ENCODE data around the gene HIF1AN.

Gene HIF1AN

DNA sequence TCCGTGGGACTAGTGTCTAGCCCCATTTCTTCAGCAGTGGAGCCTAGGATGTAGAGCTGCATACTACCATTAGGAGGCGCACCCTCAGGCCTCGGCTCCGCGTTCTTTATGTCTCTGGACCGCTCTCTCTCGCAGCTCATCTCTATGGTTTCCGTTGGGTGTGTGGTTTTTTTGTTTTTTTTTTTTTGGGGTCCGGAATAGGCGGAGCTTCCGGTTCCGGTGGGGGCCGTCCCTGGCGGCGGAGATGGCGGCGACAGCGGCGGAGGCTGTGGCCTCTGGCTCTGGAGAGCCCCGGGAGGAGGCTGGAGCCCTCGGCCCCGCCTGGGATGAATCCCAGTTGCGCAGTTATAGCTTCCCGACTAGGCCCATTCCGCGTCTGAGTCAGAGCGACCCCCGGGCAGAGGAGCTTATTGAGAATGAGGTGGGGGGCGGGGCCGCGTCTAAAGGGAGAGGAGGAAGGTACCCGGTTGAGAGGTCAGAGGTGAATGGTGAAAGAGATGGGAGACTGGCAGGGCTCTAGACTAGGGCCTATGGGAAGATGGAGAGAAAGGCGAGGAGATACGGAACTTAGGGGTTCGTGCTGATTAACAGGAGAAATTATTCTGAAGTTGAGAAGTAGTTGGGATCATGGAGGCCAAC lies at the start of gene HIF1AN:
HIF1AN (plus strand) TSS at position 229 of the 639 bp plus-strand sequence; CDS start at position 245, 16 bp downstream.
- TF ChIP-seq, protein P1, sequence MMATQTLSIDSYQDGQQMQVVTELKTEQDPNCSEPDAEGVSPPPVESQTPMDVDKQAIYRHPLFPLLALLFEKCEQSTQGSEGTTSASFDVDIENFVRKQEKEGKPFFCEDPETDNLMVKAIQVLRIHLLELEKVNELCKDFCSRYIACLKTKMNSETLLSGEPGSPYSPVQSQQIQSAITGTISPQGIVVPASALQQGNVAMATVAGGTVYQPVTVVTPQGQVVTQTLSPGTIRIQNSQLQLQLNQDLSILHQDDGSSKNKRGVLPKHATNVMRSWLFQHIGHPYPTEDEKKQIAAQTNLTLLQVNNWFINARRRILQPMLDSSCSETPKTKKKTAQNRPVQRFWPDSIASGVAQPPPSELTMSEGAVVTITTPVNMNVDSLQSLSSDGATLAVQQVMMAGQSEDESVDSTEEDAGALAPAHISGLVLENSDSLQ (IDR thresholded peaks at IDR 0.05) = no peak
- peak; percentile 61; the same call in 1 of the 2 replicates for TF ChIP-seq ELF4 (IDR thresholded peaks at IDR 0.05)
- peak; percentile 100 for TF ChIP-seq ZNF384 (IDR thresholded peaks at IDR 0.05)
- ChIA-PET POLR2A (interaction anchor here (0.7 to 2.3 kb wide), 21 partner anchors 9 to 364 kb away, joined by 3 to 29 read pairs (median 5); partner anchors contain the start of genes PAX2 and SEC31B), CTCF (interaction anchor here (0.6 to 1.4 kb wide), 5 partner anchors 9 to 1380 kb away, joined by 3 to 7 read pairs (median 4); no protein-coding TSS in a partner anchor)
- peak; percentile 95 for DNase-seq (ENCODE audit: extremely low spot score)

DNA sequence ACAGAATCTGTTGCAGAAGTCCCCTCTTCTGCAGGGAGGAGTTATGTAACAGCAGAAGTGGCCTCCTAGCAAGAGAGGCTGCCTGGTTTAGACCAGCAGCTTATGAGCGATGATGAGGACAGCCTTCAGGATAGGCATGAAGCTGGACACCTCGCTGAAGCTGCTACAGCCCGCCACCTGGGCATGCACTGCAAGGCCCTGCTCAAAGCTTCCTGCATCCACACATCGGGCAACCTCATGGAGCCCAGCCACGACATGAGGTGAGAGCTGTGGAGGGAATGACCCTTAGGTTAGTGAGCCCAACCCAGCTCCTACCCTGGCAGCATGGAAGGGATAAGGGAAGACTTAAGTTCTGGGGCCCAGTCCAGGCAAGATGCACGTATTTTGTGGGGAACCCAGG lies 48.2 kb upstream of the HIF1AN start:
- no peak for DNase-seq (ENCODE audit: extremely low spot score)
- POLR2A ChIA-PET = interaction anchor here (0.6 kb wide), 1 partner anchor 142 kb away, joined by 3 read pairs; no protein-coding TSS in a partner anchor
- CTCF ChIA-PET = interaction anchor here (1.0 to 1.6 kb wide), 2 partner anchors 24 to 82 kb away, joined by 3 to 4 read pairs; no protein-coding TSS in a partner anchor
- TF ChIP-seq BHLHE40 (IDR thresholded peaks at IDR 0.05; ENCODE audit: borderline replicate concordance) = no peak
- TF ChIP-seq SP1 (IDR thresholded peaks at IDR 0.05) = no peak
- TF ChIP-seq HDGF (IDR thresholded peaks at IDR 0.05; ENCODE audit: borderline replicate concordance) = no peak
- TF ChIP-seq ZNF384 (IDR thresholded peaks at IDR 0.05) = no peak
- TF ChIP-seq TARDBP (IDR thresholded peaks at IDR 0.05) = no peak
- no peak for TF ChIP-seq ARNT (IDR thresholded peaks at IDR 0.05)
- TF ChIP-seq LEF1 (IDR thresholded peaks at IDR 0.05; ENCODE audit: borderline replicate concordance) = no peak
- TF ChIP-seq FOXM1 (IDR thresholded peaks at IDR 0.05; ENCODE audit: borderline replicate concordance) = no peak
- TF ChIP-seq FOXA1 (IDR thresholded peaks at IDR 0.05) = no peak

DNA sequence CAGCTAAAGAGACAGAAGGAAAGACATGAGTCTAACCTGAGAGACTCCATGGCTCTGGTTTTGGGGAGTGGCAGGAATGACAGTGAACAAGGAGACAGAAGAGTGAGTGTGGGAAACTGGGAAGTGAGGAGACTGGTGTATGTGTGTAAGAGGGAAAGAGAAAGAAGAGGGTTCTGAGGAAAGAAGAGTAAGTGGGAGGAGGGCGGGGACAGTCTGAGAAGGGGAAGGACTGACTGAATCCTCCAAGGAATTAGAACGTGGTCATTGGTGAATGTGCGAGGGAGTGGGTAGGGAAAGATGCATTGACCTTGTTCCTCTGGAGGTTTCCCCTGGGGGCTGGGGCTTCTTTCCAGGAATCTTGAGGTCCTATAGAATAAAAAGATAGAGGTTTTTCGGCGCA lies 46.3 kb upstream of the HIF1AN start:
- no peak for DNase-seq (ENCODE audit: extremely low spot score)
- CTCF ChIA-PET = interaction anchor here (0.6 kb wide), 1 partner anchor 29 kb away, joined by 3 read pairs; no protein-coding TSS in a partner anchor
- POLR2A ChIA-PET = no interaction called here
- no peak for TF ChIP-seq FOXM1 (IDR thresholded peaks at IDR 0.05; ENCODE audit: borderline replicate concordance)
- no peak for TF ChIP-seq BHLHE40 (IDR thresholded peaks at IDR 0.05; ENCODE audit: borderline replicate concordance)
- TF ChIP-seq L3MBTL2 (conservative IDR thresholded peaks at IDR 0.05) = no peak
- TF ChIP-seq TARDBP (IDR thresholded peaks at IDR 0.05) = no peak
- no peak for TF ChIP-seq ZNF384 (IDR thresholded peaks at IDR 0.05)
- no peak for TF ChIP-seq LEF1 (IDR thresholded peaks at IDR 0.05; ENCODE audit: borderline replicate concordance)
- no peak for TF ChIP-seq FOXK2 (IDR thresholded peaks at IDR 0.05)

DNA sequence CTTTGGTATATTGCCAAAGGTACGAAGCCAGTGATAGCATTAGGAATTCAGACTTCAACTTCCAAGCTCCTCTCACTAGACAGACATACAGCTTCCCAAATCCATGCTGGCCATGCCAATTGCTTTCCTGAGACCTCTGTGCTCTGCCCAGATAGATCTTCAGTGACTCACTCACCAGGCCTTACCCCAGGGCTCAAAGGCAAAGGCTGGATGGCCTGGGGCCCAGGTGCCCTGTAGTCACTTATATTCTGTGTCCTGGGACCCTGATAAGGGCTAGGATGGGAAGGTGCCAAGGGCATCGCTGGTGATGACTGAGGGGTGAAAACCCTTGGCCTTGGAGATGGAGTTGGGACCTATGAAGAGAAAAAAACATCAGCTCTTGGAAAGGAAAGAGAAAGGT lies 45.2 kb upstream of the HIF1AN start:
- DNase-seq (ENCODE audit: extremely low spot score) = no peak
- ChIA-PET CTCF (interaction anchor here (0.6 kb wide), 2 partner anchors 58 to 357 kb away, joined by 3 to 4 read pairs; no protein-coding TSS in a partner anchor), POLR2A (no interaction called here)

DNA sequence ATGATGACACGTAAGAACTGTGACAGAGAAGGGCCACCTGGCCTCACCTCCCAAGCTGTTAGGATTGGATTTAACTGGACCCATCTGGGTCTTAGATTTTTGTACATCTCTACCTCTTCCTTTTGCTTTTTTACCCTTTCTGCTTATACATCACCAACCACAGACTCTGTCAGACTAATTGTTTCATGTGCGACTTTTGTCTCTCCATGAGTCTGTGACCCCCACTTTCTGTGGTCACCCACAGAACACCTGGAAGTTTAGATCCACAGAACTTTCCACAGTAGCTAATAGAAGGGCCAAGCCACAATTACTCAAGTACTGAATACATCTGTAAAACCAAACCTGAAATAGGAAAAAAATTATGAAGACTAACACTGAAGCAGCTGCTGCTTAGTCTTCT lies 39.2 kb upstream of the HIF1AN start:
- ChIA-PET CTCF (no interaction called here), POLR2A (no interaction called here)
- TF ChIP-seq FOXK2 (IDR thresholded peaks at IDR 0.05) (no peak), SP1 (IDR thresholded peaks at IDR 0.05) (no peak), CTBP1 (IDR thresholded peaks at IDR 0.05; ENCODE audit: borderline replicate concordance) (no peak), ARNT (IDR thresholded peaks at IDR 0.05) (no peak), FOXM1 (IDR thresholded peaks at IDR 0.05; ENCODE audit: borderline replicate concordance) (no peak)
- DNase-seq (ENCODE audit: extremely low spot score) = no peak

More for the DNA sequence above, 45.2 kb upstream of the HIF1AN start:
- TF ChIP-seq, protein P1 (IDR thresholded peaks at IDR 0.05) = no peak
- TF ChIP-seq SP1 (IDR thresholded peaks at IDR 0.05) = no peak
- no peak for TF ChIP-seq FOXK2 (IDR thresholded peaks at IDR 0.05)
- no peak for TF ChIP-seq ARNT (IDR thresholded peaks at IDR 0.05)
- TF ChIP-seq CTBP1 (IDR thresholded peaks at IDR 0.05; ENCODE audit: borderline replicate concordance) = no peak
- no peak for TF ChIP-seq BHLHE40 (IDR thresholded peaks at IDR 0.05; ENCODE audit: borderline replicate concordance)
- TF ChIP-seq NFRKB (IDR thresholded peaks at IDR 0.05) = no peak
- no peak for TF ChIP-seq HDGF (IDR thresholded peaks at IDR 0.05; ENCODE audit: borderline replicate concordance)
- TF ChIP-seq L3MBTL2 (conservative IDR thresholded peaks at IDR 0.05) = no peak
- no peak for TF ChIP-seq ELF4 (IDR thresholded peaks at IDR 0.05)

DNA sequence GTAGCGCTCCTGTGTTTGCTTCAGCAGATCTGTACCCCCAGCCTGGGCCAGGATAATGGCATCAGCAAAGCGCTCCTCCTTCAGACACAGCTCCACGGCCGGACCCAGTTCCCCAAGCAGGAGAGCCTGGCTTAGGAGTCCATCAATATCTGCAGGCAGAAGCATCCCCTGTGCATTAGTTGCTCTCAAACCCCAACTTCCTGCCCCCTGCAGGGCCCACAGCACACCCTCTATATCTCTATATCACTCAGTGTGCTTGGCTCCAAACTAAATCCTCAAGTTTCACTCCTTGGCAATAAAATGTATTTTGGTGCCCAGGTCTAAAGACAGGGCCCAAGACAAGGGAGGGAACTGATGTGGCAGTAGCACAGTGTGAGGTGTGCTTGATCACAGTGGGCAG lies 37.7 kb upstream of the HIF1AN start:
- TF ChIP-seq L3MBTL2 (conservative IDR thresholded peaks at IDR 0.05) (no peak), SUZ12 (IDR thresholded peaks at IDR 0.05) (no peak), FOXK2 (IDR thresholded peaks at IDR 0.05) (no peak), SP1 (IDR thresholded peaks at IDR 0.05) (no peak), ARNT (IDR thresholded peaks at IDR 0.05) (no peak), HDGF (IDR thresholded peaks at IDR 0.05; ENCODE audit: borderline replicate concordance) (no peak), ZNF384 (IDR thresholded peaks at IDR 0.05) (no peak), NFRKB (IDR thresholded peaks at IDR 0.05) (no peak), FOXM1 (IDR thresholded peaks at IDR 0.05; ENCODE audit: borderline replicate concordance) (no peak), TARDBP (IDR thresholded peaks at IDR 0.05) (no peak), LEF1 (IDR thresholded peaks at IDR 0.05; ENCODE audit: borderline replicate concordance) (no peak), CTBP1 (IDR thresholded peaks at IDR 0.05; ENCODE audit: borderline replicate concordance) (no peak), BHLHE40 (IDR thresholded peaks at IDR 0.05; ENCODE audit: borderline replicate concordance) (no peak), FOXA1 (IDR thresholded peaks at IDR 0.05) (no peak), ELF4 (IDR thresholded peaks at IDR 0.05) (no peak)
- TF ChIP-seq, protein P1 (IDR thresholded peaks at IDR 0.05) = no peak
- no peak for DNase-seq (ENCODE audit: extremely low spot score)
- ChIA-PET POLR2A (no interaction called here), CTCF (interaction anchor here (0.6 kb wide), 1 partner anchor 45 kb away, joined by 3 read pairs; no protein-coding TSS in a partner anchor)

All from HEK293T (cell line).